Measurements from ENCODE around the gene LCE3B. TPM values are rescaled to one million over a fixed set of nuclear protein-coding genes. Genes with fewer than 3 reads are reported as not detected.

LCE3B gene
- total RNA-seq, 6 experiments from 2014 or later = not detected

GRCh38 chr1:152643945-152644344, 30.3 kb downstream of the LCE3B start:
- Histone ChIP-seq H3K27ac (no peak overlapping the region), H3K4me3 (no peak overlapping the region), H3K27me3 (no peaks in the 10 kb centered on the region), H3K9me3 (no peaks in the 10 kb centered on the region), H3K4me1 (no peaks in the 10 kb centered on the region), H3K36me3 (no peaks in the 10 kb centered on the region)
- intact Hi-C loops (cut with DNase I) = no loop called here
- ATAC-seq = no peak
- WGBS (ENCODE audit: insufficient coverage, low coverage, low lambda C conversion rate, missing lambda C conversion rate) = 33% methylated on average over 3 of the region's 3 CpGs
- TF ChIP-seq, protein P1, sequence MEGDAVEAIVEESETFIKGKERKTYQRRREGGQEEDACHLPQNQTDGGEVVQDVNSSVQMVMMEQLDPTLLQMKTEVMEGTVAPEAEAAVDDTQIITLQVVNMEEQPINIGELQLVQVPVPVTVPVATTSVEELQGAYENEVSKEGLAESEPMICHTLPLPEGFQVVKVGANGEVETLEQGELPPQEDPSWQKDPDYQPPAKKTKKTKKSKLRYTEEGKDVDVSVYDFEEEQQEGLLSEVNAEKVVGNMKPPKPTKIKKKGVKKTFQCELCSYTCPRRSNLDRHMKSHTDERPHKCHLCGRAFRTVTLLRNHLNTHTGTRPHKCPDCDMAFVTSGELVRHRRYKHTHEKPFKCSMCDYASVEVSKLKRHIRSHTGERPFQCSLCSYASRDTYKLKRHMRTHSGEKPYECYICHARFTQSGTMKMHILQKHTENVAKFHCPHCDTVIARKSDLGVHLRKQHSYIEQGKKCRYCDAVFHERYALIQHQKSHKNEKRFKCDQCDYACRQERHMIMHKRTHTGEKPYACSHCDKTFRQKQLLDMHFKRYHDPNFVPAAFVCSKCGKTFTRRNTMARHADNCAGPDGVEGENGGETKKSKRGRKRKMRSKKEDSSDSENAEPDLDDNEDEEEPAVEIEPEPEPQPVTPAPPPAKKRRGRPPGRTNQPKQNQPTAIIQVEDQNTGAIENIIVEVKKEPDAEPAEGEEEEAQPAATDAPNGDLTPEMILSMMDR (IDR thresholded peaks at IDR 0.05) = no peak
- TF ChIP-seq POLR2A (IDR thresholded peaks at IDR 0.05) = no peak
- DNase-seq = no peak

DNA sequence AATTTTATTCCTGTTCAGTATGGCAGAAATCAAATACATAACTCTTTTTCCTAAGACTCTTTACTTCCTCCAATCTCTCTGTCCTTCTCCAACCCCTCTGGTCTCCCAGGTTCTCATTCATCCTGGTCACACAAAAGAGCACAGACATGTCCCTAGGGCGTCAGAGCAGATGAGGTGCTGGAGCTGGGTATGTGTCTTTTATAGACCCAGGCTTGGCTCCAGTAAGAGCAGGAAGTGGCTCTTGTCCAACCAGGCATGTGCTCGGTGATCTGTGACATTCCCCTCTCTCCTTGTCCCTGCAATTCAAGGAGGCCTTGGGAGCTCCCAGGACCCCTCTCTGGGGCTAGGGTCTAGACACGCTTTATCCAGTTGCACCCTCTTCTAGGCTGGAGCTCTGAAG, 31.5 kb downstream of the LCE3B start:
- 25% methylated on average over 1 of the region's 3 CpGs for WGBS (ENCODE audit: insufficient coverage, low coverage, low lambda C conversion rate, missing lambda C conversion rate)
- no peak for TF ChIP-seq POLR2A (IDR thresholded peaks at IDR 0.05)
- TF ChIP-seq, protein P1 (IDR thresholded peaks at IDR 0.05) = no peak
- intact Hi-C loops (cut with DNase I) = no loop called here
- Histone ChIP-seq H3K4me1 (no peaks in the 10 kb centered on the region), H3K27ac (no peak overlapping the region), H3K9me3 (no peaks in the 10 kb centered on the region), H3K27me3 (no peaks in the 10 kb centered on the region), H3K4me3 (no peak overlapping the region), H3K36me3 (no peaks in the 10 kb centered on the region)
- ATAC-seq = no peak
- no peak for DNase-seq

- Histone ChIP-seq H3K4me3 (no peak overlapping the region), H3K36me3 (no peaks in the 10 kb centered on the region), H3K9me3 (no peaks in the 10 kb centered on the region), H3K27me3 (no peaks in the 10 kb centered on the region), H3K4me1 (no peaks in the 10 kb centered on the region), H3K27ac (no peak overlapping the region)
- intact Hi-C loops (cut with DNase I) = no loop called here
- no peak for ATAC-seq
- DNase-seq = no peak
- TF ChIP-seq, protein P1 (IDR thresholded peaks at IDR 0.05) = no peak
- TF ChIP-seq POLR2A (IDR thresholded peaks at IDR 0.05) = no peak
Observed at GRCh38 chr1:152646656-152647055, 33.0 kb downstream of the LCE3B start.

DNA sequence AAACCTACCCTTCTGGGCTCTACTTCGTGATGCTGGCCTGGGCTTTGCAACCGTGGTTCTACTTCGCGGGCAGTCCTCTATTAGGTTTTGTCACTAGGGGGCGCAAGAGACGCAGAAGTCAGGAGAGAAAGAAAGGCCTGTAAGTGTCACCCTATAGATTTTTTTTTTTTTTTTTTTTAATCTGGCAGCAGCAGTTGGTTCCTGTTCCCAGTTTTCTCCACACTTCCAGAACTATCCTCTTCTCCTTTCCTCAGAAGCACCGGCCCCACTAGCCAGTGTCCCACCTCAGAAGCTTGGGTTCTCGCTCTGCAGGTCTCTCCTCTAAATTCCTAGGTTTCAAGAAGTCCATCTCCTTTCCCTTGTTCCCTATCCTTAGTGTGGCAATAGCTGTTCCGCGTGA, 40.5 kb downstream of the LCE3B start:
- no peak for TF ChIP-seq POLR2A (IDR thresholded peaks at IDR 0.05)
- TF ChIP-seq, protein P1 (IDR thresholded peaks at IDR 0.05) = peak; percentile 47 to 72 (median 62)
- Histone ChIP-seq H3K9me3 (no peaks in the 10 kb centered on the region), H3K27me3 (no peaks in the 10 kb centered on the region), H3K27ac (no peak overlapping the region), H3K36me3 (no peaks in the 10 kb centered on the region), H3K4me3 (no peak overlapping the region), H3K4me1 (no peaks in the 10 kb centered on the region)
- DNase-seq = peak; percentile 33 to 59 (median 58)
- WGBS (ENCODE audit: insufficient coverage, low coverage, low lambda C conversion rate, missing lambda C conversion rate) = 22% methylated on average over 10 of the region's 10 CpGs
- ATAC-seq = peak; percentile 66 to 71 (median 68)
- intact Hi-C loops (cut with DNase I) = no loop called here

DNA sequence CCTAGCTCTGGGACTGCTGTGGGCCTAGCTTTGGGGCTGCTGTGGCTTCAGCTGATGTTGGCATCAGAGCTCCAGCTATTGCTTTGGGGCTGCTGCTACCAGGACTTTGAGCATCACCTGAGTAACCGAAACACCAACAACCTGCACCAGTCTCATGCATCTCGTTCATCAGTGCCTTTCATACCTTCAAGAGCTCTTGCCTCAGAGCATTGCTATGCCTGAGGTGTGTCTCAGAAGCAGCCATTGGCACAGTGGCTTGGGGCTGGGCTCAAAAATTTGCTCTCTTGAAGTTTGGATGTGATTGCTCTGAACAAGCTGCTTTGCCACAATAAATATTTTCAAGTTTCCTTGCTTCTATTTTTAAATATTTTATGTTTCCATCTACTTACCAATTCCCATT, 42.8 kb downstream of the LCE3B start:
- Histone ChIP-seq H3K27me3 (no peaks in the 10 kb centered on the region), H3K4me3 (no peak overlapping the region), H3K4me1 (no peaks in the 10 kb centered on the region), H3K27ac (no peak overlapping the region), H3K9me3 (no peaks in the 10 kb centered on the region), H3K36me3 (no peaks in the 10 kb centered on the region)
- no peak for DNase-seq
- intact Hi-C loops (cut with DNase I) = no loop called here
- TF ChIP-seq POLR2A (IDR thresholded peaks at IDR 0.05) = no peak
- TF ChIP-seq, protein P1 (IDR thresholded peaks at IDR 0.05) = no peak
- no peak for ATAC-seq
- WGBS (ENCODE audit: insufficient coverage, low coverage, low lambda C conversion rate, missing lambda C conversion rate) = no CpG with 5 or more reads among the region's 2 CpGs
